ENCODE measurements around the gene OR8B4.
"Not testable (repeated sequence)": the region's sequence is repeated elsewhere in the genome, so short reads cannot be mapped to it uniquely, and the experiment has no call there.

The OR8B4 gene

GRCh38 chr11:124434699-124435098 is 10.0 kb upstream of the OR8B4 start:
- TF ChIP-seq CTCF (IDR thresholded peaks at IDR 0.05; ENCODE audit: low read depth, low read length) = no peak
- Histone ChIP-seq H3K36me3 (no peaks in the 10 kb centered on the region), H3K27me3 (no peaks in the 10 kb centered on the region), H3K4me1 (no peaks in the 10 kb centered on the region), H3K9me3 (0 out of 2 replicates have a peak, but pooled peaks cover 3% of the 10 kb centered on the region), H3K4me3 (ENCODE audit: low read depth, low read length) (no peak overlapping the region)
- no peak for DNase-seq

GRCh38 chr11:124429599-124429998 is 4.9 kb upstream of the OR8B4 start:
- DNase-seq = no peak
- no peaks in the 10 kb centered on the region for H3K36me3 ChIP-seq
- no peak for TF ChIP-seq CTCF (IDR thresholded peaks at IDR 0.05; ENCODE audit: low read depth, low read length)
- H3K27me3 ChIP-seq = no peaks in the 10 kb centered on the region
- H3K4me3 ChIP-seq (ENCODE audit: low read depth, low read length) = no peak overlapping the region
- no peaks in the 10 kb centered on the region for H3K4me1 ChIP-seq
- 0 out of 2 replicates have a peak, but pooled peaks cover 3% of the 10 kb centered on the region for H3K9me3 ChIP-seq

- TF ChIP-seq CTCF (IDR thresholded peaks at IDR 0.05; ENCODE audit: low read depth, low read length) = no peak
- no peaks in the 10 kb centered on the region for H3K27me3 ChIP-seq
- no peaks in the 10 kb centered on the region for H3K9me3 ChIP-seq
- no peak for DNase-seq
- H3K4me1 ChIP-seq = no peaks in the 10 kb centered on the region
- H3K4me3 ChIP-seq (ENCODE audit: low read depth, low read length) = no peak overlapping the region
- no peaks in the 10 kb centered on the region for H3K36me3 ChIP-seq
Observed at GRCh38 chr11:124421043-124421442, 3.6 kb downstream of the OR8B4 start.

GRCh38 chr11:124415356-124415923 is 9.2 kb downstream of the OR8B4 start:
- H3K4me3 ChIP-seq (ENCODE audit: low read depth, low read length) = no peak overlapping the region
- no peaks in the 10 kb centered on the region for H3K36me3 ChIP-seq
- H3K9me3 ChIP-seq = no peaks in the 10 kb centered on the region
- peak; percentile 61 for TF ChIP-seq CTCF (IDR thresholded peaks at IDR 0.05; ENCODE audit: low read depth, low read length)
- no peak for DNase-seq
- no peaks in the 10 kb centered on the region for H3K4me1 ChIP-seq
- H3K27me3 ChIP-seq = peaks cover 39% of the 10 kb centered on the region

- H3K4me1 ChIP-seq = no peaks in the 10 kb centered on the region
- no peaks in the 10 kb centered on the region for H3K9me3 ChIP-seq
- no peak overlapping the region for H3K4me3 ChIP-seq (ENCODE audit: low read depth, low read length)
- H3K36me3 ChIP-seq = no peaks in the 10 kb centered on the region
- peaks cover 62% of the 10 kb centered on the region for H3K27me3 ChIP-seq
- no peak for DNase-seq
- TF ChIP-seq CTCF (IDR thresholded peaks at IDR 0.05; ENCODE audit: low read depth, low read length) = no peak
Observed at GRCh38 chr11:124409906-124410305, 14.8 kb downstream of the OR8B4 start.

GRCh38 chr11:124405581-124405980 is 19.1 kb downstream of the OR8B4 start:
- H3K27me3 ChIP-seq = peaks cover 27% of the 10 kb centered on the region
- DNase-seq = no peak
- no peaks in the 10 kb centered on the region for H3K4me1 ChIP-seq
- H3K4me3 ChIP-seq (ENCODE audit: low read depth, low read length) = no peak overlapping the region
- no peaks in the 10 kb centered on the region for H3K9me3 ChIP-seq
- H3K36me3 ChIP-seq = no peaks in the 10 kb centered on the region
- no peak for TF ChIP-seq CTCF (IDR thresholded peaks at IDR 0.05; ENCODE audit: low read depth, low read length)

- H3K9me3 ChIP-seq; H3K4me1 ChIP-seq; DNase-seq; H3K4me3 ChIP-seq (ENCODE audit: low read depth, low read length); H3K36me3 ChIP-seq: not testable (repeated sequence)
- H3K27me3 ChIP-seq = peaks cover 21% of the 10 kb centered on the region
Observed at GRCh38 chr11:124403186-124403585, 21.5 kb downstream of the OR8B4 start.

Data from BE2C (cell line).